Stimulated activated CD4-positive, alpha-beta T cell treated with anti-CD3 and anti-CD28 coated beads, Interleukin-2, amount 100 ng/mL, for 48 hours (primary cell): ENCODE data around the gene AHR.
"Not testable (repeated sequence)": the region's sequence is repeated elsewhere in the genome, so short reads cannot be mapped to it uniquely, and the experiment has no call there.

Experiments
- DNase-seq, 2 donors: peaks; one replicate each; pipeline ENCODE4 v3.0.0-alpha.2; 2020

The AHR gene

DNA sequence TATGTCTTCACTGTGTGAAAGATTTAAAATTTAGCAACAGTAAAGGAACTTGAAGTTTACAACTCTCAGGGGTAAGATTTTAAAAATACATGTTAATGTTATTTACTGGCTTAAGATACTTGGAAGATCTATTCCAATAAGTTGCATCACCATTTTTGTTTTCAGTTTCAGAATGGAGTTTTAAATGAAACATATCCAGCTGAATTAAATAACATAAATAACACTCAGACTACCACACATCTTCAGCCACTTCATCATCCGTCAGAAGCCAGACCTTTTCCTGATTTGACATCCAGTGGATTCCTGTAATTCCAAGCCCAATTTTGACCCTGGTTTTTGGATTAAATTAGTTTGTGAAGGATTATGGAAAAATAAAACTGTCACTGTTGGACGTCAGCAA, 44.3 kb downstream of the AHR start:
- no peak for DNase-seq

DNA sequence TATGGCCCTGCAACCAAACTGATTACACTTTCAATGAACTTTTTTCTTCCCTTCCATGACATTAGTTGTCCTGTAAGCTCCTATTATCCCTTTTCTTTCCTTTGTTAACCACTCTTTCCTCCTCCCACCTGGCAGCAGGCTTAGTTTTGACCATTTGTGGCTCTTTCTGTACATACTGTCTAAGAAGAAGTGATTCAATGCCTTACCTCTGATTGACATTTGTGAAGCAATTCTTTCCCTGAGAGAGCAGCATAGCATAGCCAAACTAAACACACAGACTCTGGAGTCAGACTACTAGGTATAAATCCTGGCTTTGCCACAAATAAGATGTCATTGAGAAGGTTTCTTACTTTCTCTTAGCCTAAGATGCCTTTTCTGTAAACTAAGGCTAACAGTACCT, 48.9 kb downstream of the AHR start:
- no peak for DNase-seq

DNA sequence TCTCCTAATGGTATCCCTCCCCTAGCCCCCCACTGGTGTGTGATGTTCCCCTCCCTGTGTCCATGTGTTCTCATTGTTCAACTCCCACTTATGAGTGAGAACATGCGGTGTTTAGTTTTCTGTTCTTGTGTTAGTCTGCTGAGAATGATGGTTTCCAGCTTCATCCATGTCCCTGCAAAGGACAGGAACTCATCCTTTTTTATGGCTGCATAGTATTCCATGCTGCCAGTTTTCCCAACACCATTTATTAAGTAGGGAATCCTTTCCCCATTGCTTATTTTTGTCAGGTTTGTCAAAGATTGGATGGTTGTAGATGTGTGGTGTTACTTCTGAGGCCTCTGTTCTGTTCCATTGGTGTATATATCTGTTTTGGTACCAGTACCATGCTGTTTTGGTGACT, 50.5 kb downstream of the AHR start:
- not testable (repeated sequence) for DNase-seq

DNA sequence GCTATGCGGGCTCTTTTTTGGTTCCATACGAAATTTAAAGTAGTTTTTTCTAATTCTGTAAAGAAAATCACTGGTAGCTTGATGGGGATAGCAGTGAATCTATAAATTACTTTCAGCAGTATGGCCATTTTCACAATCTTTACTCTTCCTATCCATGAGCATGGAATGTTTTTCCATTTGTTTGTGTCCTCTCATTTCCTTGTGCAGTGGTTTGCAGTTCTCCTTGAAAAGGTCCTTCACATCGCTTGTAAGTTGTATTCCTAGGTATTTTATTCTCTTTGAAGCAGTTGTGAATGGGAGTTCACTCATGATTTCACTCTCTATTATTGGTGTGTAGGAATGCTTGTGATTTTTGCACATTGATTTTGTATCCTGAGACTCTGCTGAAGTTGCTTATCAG, 51.9 kb downstream of the AHR start:
- DNase-seq, result not testable (repeated sequence)

DNA sequence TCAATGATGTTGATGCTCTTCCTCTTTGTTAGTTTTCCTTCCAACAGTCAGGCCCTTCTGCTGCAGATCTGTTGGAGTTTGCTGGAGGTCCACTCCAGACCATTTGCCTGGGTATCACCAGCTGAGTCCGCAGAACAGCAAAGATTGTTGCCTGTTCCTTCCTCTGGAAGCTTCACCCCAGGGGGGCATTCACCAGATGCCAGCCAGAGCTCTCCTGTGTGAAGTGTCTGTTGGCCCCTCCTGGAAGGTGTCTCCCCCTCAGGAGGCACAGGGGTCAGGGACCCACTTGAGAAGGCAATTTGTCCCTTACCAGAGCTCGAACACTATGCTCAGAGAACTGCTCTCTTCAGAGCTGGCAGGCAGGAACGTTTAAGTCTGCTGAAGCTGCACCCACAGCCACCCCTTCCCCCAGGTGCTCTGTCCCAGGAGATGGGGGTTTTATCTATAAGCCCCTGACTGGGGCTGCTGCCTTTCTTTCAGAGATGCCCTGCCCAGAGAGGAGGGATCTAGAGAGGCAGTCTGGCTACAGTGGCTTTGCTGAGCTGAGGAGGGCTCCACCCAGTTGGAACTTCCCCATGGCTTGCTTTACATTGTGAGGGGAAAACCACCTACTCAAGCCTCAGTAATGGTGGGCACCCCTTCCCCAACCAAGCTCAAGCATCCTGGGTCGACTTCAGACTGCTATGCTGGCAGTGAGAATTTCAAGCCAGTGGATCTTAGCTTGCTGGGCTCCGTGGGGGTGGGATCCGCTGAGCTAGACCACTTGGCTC, 55.4 kb downstream of the AHR start:
- DNase-seq, result not testable (repeated sequence)

DNA sequence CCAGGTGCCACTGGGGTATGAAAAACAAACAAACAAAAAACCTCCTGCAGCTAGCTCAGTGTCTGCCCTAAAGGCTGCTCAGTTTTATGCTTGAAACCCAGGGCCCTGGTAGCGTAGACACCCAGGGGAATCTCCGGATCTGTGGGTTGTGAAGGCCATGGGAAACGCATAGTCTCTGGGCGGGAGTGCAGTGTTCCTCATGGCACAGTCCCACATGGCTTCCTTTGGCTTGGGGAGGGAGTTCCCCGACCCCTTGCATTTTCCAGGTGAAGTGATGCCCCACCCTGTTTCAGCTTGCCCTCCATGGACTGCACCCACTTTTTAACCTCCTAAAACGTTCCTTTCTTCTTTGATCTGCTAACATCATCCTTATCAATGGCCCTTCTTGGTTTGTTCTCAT, 56.0 kb downstream of the AHR start:
- DNase-seq, result no peak

DNA sequence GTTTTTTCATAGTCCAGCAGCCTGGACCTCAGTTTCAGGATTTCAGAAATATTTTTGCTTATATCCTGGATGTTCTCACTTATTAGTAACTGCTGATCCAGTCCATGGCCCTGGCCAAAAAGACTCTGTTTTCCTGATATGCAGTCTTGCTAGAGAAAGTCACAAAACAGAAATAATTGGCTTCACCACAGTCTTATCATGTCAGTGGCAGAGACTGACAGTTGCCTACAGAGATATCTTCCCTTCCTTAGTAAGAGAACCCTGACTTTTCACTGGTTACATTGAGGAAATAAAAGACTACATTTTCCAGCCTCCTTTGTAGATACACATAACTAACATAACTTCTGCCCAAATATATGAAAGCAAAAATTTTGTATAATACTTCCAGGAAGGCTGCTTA, 56.6 kb downstream of the AHR start:
- DNase-seq, result no peak

DNA sequence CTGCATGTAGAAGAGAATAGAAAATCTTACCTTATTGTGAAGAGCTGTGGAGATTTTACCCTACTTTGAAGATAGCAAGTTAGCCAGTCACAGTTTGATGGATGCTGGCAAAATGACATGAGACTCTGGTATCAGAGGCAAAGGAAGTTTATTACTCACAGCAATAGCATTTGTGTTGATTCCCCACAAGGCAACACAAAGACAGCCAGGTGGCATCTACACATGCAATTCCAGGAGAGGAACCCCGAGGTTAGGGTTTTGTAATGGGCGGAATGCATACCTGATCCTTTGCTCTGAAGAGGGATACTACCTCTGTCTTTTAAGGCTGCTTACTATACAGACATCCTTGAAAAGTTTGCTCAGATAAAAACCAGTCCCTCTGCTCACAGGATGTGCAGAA, 59.5 kb downstream of the AHR start:
- DNase-seq, result no peak

DNA sequence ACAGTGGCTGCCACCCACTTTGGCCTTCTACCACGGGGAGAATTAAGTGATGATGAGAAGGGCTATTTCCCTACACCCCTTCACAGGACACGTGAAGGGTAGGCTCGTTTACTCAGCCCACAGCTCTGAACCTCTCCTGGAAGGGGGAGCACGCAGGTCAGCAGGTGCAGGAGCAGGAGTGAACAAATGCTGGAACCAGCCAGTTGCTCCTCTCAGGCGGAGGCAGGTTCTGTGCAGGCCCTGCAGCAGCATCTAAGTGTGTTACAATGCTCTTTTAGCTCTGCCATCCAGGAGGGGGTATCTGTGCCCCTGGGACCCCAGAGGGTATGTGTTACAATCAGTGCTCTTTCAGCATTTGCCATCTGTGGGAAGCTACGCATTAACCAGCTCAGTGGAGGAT, 61.2 kb downstream of the AHR start:
- no peak for DNase-seq

DNA sequence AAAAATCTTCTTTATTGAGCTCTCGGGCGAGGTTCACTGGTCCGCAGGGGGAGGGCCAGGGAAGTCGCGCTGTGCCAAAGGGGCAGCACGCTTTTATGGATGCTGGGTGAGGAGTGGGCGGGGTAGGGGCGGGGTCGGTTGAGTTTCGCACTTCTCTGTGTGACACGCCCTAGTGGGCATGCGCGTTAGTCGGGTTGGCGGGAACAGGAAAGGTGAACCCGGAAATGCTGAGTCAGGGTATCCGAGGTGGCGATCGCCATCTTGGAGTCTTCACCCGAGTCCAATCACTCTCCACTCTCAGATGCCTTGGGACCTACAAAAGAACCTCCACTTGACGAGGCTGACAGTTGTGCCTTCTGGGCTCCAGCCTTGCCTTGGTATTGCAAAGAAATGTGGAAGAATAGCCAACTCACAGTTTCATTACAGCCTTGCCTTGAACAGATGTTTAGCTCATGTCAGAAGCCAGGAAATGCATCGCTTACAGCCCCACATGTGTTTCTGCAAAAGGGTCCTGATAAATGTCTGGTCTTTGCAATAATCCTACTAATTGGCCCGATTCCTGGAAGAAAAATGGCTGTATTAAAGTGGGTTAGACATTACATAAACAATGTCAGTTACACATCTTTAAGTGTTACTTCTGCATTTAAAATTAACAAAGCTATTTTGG, 64.1 kb downstream of the AHR start:
- DNase-seq, result no peak

DNA sequence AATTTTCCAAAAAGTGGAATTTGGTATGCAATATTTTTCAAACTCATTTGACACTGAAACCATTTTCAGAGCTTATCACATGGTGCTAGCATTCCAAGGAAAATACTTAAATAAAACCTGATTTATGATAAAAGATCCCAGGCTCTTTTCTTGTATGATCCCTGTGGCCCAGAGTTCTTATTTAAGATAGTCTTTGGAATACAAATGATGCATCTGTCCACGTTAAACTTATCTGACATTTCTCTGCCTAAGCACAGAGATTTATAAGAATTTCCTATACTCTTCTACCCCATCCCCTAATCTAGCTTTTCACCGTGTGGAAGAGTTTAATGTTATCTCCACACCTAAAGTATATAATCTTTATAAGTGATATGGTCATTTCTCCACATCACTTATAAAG, 66.2 kb downstream of the AHR start:
- DNase-seq, result no peak

DNA sequence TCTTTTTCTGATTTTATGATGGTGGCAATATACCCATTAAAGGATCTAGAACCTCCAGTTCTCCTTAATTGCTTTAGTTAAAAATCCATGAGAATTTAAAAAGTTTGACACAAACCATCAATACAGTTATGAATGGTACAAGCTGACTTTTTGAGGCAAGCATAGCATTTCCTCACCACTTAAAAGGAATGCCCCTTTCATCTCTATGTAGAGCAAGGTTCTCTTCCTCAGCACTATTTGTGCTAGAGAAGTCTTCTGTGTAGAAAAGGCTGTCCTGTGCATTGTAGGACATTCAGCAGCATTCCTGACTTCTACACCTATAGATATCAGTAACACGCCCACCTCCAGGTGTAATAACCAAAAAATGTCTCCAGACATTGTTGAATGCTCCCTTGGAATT, 67.3 kb downstream of the AHR start:
- no peak for DNase-seq

DNA sequence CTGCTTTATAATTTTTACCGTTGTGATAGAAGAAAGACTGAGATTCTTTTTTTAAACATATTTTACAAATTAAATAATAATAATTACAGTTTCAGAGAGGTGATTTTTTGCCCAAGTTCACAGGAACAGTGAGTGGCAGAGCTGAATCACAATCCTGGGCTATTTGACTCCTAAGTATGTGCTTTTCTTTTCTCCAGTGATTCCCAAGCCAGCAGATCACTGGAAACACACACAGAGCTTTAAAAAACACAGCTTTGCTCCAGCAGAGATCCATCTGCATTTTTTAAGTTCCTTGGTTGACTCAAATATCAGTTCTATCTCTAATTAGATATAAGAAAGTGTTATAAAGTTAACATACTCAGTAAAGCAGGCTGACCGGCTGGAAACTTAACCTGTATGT, 69.0 kb downstream of the AHR start:
- no peak for DNase-seq

DNA sequence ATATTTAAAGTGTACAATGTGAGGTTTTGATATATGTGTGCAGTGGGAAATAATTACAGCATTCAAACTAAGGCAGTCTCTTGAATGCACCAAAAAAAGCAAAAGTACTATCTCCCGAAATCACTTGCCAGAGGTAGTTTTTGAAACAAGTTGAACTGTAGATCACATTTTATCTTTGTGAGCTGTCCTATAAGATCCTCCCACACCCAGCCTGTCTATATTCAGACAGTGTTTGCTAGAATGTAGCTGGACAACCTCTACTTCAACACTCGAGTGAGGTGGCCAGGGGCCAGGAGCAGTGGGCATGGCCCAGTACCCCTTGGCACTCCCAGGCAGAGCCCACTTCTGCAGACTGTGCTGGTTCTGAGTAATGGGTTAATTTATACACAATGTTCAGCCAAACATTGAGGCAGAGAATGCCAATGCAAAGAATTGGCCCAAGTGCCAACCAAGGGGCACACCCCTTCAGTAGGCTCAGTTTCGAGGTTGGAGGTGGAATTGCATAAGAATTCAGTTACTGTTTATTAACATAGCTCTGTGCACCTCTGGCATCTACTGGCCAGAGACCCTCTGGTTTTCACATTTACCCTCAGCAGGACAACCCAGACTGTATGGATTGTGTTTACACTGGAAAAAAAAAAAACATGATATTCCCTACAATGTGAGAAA, 70.5 kb downstream of the AHR start:
- DNase-seq, result no peak

DNA sequence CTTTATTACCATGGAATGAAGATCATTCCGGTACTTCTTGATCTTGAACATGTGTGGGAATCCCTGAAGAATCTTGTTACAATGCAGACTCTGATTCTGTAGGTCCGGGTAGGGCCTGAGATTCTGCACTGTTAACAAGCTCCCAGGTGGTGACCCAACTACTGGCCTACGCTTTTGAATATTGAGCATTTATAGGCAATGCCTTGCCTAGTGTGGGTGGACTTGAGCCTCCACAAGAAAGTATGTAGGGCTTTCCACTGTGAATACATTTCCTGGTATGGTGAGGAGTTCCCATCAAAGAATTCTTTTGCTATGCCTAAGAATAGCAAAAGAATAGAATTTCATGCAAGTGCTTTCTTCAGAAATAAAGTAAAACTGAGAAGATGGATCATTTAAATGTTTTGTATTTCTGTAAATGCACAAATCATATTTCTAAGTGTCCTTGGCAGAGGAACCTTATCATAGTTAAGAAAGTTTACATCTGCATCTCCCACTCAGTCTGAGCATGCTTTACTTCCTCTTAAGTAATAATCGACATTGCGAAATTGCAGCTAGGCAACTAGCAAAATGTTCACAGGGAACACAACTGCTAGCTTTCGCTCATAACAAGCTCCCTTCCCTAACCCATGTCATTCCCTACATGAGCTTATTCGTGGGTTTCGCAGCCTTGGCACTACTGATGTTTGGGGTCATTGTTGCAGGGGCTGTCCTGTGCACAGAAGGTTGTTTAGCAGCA, 71.4 kb downstream of the AHR start:
- no peak for DNase-seq

DNA sequence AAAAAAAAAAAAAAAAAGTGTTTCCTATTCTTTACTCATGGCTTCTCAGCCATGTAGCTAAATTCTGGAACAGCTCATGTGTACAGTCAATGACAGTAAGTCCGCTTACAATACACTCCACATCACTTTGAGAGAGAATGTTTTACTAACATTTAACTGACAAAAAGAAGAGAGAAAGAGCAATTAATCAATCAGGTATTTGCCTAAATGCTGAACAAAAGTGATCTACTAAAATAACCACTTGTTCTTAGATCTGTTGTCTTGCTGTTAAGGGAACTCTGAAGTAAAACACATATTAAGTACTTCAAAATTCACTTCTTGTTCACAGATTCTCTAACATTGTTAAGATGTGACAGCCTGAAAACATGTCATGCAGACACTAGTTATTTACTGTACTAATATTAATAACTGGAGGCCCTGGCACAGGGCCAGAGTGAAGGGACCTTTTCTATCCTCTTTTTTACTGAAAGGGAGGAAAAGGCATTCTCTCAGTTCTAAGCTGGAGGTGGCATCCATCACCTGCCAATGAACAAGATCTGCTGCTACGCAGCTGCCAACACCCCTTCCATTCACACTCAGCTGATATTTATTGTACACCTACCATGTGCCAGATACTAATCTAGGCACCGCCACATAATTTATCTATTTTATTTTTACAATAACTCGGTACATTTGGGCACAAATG, 72.6 kb downstream of the AHR start:
- DNase-seq, result no peak

DNA sequence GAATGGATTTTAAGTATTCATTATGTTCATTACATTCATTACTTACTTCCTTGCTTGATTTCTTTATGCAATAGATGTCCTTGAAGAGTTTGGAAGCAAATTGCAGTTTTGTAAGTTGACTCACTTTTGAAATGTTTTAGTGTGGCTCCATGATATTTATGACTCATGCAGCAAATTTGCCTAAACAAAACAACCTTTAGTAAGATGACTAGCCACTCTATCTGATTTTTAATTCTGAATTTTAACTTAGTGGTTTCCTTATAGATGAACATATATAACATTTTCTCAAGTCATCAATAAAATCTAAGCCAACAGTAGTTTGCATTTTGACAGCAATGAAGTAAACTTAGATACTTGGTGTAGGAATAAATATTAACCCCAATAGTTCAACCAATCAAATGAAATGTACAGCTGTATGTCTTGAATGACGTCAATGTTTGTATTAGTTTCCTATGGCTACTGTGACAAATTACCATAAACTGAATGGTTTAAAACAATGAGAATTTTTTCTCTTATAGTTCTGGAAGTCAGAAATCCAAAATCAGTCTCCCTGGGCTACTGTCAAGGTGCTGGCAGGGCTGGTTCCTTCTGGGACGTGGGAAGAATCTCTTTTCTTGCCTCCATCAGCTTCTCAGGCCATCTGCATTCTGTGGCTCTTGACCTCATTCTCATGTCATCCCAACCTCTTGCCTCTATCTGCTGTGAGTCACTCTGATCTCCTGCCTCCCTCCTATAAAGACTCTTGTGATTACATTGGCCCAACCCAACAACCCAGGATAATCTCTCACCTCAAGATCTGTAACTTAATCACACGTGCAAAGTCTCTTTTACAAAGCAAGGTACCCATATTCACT, 73.4 kb downstream of the AHR start:
- DNase-seq, result no peak

DNA sequence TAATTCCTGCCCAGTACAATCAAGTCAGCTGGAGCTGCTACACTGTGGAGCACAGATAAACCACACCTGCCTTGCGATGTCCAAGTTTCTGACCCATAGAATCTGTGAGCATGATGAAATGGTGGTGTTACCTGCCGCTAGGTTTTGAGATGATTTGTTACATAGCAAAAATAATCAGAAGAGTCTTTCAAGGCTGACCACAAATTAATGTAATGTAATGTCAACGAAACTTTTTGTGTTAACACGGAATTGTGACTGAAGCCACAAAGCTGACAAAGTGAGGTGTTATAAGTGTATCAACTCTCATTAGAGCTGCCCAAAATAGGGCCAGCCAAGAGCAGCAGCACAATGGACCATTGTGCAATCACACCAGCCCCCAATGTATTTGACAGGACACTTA, 75.7 kb downstream of the AHR start:
- no peak for DNase-seq

DNA sequence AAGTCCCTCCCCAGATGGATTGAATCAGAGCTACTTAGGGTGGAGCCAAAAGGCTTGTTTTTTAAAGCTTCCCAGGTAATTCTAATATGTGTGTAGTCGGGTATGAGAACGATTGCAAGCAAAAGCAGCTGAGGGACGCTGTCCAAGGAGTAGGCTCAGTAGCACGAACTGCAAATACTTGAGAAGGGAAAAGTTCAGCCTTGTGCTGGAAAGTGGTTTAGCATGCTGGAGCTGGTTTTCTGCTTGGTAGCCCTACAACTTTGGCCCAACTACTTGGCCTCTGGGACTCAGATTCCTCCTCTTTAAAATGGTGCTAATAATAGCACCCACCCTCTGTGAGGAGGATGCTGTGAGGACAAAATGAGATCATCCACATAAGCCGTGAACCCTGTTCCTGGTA, 76.2 kb downstream of the AHR start:
- no peak for DNase-seq

DNA sequence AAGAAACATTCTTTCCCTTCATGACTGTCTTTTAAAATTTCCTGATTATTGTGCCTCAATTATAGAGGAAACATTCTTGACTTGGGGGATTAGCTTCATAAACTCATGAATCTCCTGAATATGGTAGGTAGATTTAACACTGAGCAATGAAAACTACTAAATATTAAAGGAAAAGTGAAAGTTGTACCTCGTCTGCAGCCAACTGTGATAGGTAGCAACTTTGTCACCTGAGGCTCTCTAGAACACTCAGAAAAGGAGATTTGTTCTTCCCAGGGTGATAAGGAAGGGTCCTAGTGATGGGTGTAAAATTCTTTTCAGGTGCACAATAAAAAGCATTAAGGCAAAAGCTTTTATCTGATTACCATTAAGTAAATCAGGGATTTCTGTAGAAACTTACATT, 78.1 kb downstream of the AHR start:
- no peak for DNase-seq

DNA sequence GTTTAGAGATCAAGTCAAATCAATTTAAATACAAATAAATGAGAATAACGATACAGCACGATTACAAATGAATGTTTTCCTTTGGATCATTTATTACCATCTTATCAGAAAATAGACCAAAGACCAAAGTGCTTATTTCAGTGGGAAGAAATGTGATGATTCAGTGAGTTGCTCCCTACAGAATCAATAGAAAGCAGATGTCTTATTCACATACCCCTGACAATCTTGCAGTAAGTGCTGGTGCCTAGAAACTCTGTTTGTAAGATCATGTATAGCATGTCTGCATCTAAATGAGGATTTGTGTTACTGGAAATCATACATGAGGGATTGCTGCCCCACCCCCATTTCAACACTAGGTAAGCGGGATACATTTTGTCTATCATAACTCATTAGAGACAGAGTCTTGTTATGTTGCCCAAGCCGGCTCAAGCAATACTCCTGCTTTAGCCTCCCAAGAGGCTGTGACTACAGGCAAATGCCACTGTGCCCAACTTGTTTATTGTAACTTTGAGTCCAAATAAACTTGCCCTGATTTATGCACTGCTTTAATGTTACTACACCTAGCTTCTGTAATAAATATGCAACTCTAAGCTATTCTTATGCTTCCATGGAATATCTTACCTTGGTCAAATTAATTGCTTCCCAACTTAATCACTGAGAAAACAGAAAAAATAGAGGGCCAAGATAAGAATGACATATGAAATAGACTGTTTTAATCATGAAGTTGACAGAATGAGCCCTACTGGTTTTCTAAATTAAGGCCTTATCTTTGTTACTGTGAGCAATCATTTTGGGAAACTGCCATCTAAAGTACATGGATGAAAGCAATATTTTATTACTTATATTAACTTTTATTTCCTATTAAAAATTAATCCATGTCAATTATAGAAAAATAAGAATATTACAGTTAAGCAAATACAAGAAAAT, 82.5 kb downstream of the AHR start:
- DNase-seq, result no peak
